Fibroblast of mammary gland (primary cell): ENCODE results near the gene UTP4.
"Not testable (repeated sequence)": the region's sequence is repeated elsewhere in the genome, so short reads cannot be mapped to it uniquely, and the experiment has no call there.

Experiments
- DNase-seq: peaks from one replicate; pipeline ENCODE4 v3.0.0-alpha.2; 2010; ENCODE audit warnings: low read depth
- H3K4me3 ChIP-seq: 2 replicates; pipeline ENCODE4 v1.5.1; 2011; ENCODE audit warnings: low read depth, mild to moderate bottlenecking, low read length, moderate library complexity; ENCODE audit not compliant: control insufficient read depth
- CTCF ChIP-seq: conservative IDR thresholded peaks from 2 replicates; pipeline ENCODE4 v1.5.1; 2011; ENCODE audit warnings: low read depth, low read length, inconsistent platforms; ENCODE audit not compliant: control insufficient read depth, insufficient read depth

UTP4 gene

GRCh38 chr16:69143116-69143515 is 10.7 kb downstream of the UTP4 start:
- DNase-seq = no peak
- H3K4me3 ChIP-seq = no peak overlapping the region
- no peak for TF ChIP-seq CTCF

- no peak for TF ChIP-seq CTCF
- H3K4me3 ChIP-seq = no peak overlapping the region
- peak; percentile 73 for DNase-seq
These were observed 13.2 kb downstream of the UTP4 start for GRCh38 chr16:69145658-69146057.

- H3K4me3 ChIP-seq, DNase-seq: not testable (repeated sequence)
These were observed 17.2 kb downstream of the UTP4 start for GRCh38 chr16:69149621-69150020.

- H3K4me3 ChIP-seq = no peak overlapping the region
- TF ChIP-seq CTCF = peak; percentile 81
- peak; percentile 86 for DNase-seq
These were observed 17.9 kb downstream of the UTP4 start for GRCh38 chr16:69150146-69150865.

GRCh38 chr16:69157196-69157595 is 24.7 kb downstream of the UTP4 start:
- TF ChIP-seq CTCF = no peak
- H3K4me3 ChIP-seq = no peak overlapping the region
- no peak for DNase-seq

- DNase-seq = no peak
- no peak for TF ChIP-seq CTCF
- no peak overlapping the region for H3K4me3 ChIP-seq
These were observed 27.7 kb downstream of the UTP4 start for GRCh38 chr16:69160192-69160591.

GRCh38 chr16:69165584-69165983 is 33.1 kb downstream of the UTP4 start:
- DNase-seq = no peak
- no peak for TF ChIP-seq CTCF
- H3K4me3 ChIP-seq = no peak overlapping the region
